ENCODE data around the gene DNER. TPM values are rescaled to one million over a fixed set of nuclear protein-coding genes. Genes with fewer than 3 reads are reported as not detected.
"Not testable (repeated sequence)": the region's sequence is repeated elsewhere in the genome, so short reads cannot be mapped to it uniquely, and the experiment has no call there.

DNER gene
- total RNA-seq, 4 donors from 2014 or later, result 8.9 to 29.4 (median 19.5) TPM

DNA sequence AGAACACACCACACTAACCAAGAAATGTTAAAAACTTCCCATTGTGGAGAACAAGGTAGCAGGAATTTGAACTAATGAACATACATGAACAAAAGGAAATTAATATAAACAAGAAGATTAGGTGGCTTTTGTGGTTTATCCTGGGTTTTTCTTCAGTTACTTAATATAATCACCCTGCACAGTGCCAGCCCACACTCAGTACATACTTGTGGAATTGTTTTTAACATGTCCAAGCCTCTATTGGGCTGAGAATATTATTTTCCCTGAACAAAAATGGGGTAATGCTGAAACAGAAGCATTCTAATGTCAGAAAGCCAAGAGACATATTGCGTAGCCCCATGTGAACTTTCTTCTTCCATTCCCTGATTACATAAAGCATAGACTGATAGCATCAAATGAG is 202.8 kb downstream of the DNER start:
- Histone ChIP-seq H3K27me3 (no peaks in the 10 kb centered on the region), H3K36me3 (no peaks in the 10 kb centered on the region), H3K4me1 (no peaks in the 10 kb centered on the region), H3K4me3 (no peak overlapping the region), H3K9me3 (no peaks in the 10 kb centered on the region), H3K27ac (no peak overlapping the region)
- no peak for TF ChIP-seq EP300 (IDR thresholded peaks at IDR 0.05)
- DNase-seq (ENCODE audit: low spot score in 2 of 2), result no peak
- 88% methylated on average over 1 of the region's 1 CpG for WGBS

DNA sequence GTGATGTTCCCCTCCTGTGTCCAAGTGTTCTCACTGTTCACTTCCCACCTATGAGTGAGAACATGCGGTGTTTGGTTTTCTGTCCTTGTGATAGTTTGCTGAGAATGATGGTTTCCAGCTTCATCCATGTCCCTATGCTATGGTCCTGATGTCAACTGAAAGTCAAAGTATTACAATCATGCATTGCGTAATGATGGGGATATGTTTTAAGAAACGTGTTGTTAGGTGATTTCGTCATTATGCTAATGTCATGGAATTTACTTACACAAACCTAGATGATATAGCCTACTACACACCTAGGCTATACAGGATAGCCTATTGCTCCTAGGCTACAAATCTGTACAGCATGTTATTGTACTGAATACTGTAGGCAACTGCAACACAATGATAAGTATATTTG is 207.7 kb downstream of the DNER start:
- not testable (repeated sequence) for H3K27ac ChIP-seq; DNase-seq (ENCODE audit: low spot score in 2 of 2); H3K4me3 ChIP-seq; H3K4me1 ChIP-seq; H3K36me3 ChIP-seq; H3K9me3 ChIP-seq; H3K27me3 ChIP-seq
- 82% methylated on average over 4 of the region's 4 CpGs for WGBS

DNA sequence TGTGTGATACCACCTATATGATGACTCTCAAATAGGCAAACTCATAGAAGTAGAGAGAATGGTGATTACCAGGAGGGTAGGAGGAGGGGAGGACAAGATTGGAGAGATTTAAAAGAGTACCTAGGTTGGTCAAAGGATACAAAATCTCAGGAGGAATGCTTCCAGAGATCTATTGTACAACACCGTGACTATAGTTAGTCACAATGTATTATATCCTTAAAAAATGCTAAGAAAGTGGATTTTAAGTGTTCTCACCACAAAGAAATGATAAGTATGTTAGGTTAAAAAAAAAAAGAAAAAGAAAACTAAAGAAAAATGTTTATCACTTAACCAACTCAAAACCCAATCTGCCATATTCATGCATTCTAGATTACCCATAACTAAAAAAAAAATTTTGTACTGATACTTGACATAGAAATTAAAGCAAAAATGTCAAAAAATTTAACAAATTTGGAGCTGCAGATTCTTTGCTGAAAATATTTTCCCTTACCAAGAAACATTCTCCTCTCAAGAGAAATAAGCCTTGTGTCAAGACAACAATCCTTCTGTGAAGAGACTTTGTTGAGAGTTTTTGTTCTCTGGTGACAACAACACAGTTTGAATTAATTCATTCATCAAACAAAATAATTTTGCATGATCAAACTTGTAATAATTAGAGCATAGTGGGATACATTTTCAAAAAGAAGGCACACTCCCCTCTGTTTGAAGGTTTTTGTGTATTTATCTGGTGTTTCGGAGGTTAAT is 213.1 kb downstream of the DNER start:
- no peak for TF ChIP-seq POLR2A (IDR thresholded peaks at IDR 0.05)
- TF ChIP-seq, protein P1, sequence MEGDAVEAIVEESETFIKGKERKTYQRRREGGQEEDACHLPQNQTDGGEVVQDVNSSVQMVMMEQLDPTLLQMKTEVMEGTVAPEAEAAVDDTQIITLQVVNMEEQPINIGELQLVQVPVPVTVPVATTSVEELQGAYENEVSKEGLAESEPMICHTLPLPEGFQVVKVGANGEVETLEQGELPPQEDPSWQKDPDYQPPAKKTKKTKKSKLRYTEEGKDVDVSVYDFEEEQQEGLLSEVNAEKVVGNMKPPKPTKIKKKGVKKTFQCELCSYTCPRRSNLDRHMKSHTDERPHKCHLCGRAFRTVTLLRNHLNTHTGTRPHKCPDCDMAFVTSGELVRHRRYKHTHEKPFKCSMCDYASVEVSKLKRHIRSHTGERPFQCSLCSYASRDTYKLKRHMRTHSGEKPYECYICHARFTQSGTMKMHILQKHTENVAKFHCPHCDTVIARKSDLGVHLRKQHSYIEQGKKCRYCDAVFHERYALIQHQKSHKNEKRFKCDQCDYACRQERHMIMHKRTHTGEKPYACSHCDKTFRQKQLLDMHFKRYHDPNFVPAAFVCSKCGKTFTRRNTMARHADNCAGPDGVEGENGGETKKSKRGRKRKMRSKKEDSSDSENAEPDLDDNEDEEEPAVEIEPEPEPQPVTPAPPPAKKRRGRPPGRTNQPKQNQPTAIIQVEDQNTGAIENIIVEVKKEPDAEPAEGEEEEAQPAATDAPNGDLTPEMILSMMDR (IDR thresholded peaks at IDR 0.05), result no peak
- TF ChIP-seq EP300 (IDR thresholded peaks at IDR 0.05), result no peak
- no peak for TF ChIP-seq POLR2AphosphoS5 (IDR thresholded peaks at IDR 0.05)
- Histone ChIP-seq H3K4me3 (no peak overlapping the region), H3K27ac (no peak overlapping the region), H3K4me1 (no peaks in the 10 kb centered on the region), H3K27me3 (no peaks in the 10 kb centered on the region), H3K36me3 (no peaks in the 10 kb centered on the region), H3K9me3 (no peaks in the 10 kb centered on the region)
- WGBS, result 97% methylated on average over 2 of the region's 2 CpGs
- no peak for DNase-seq (ENCODE audit: low spot score in 2 of 2)

- WGBS, result 97% methylated on average over 2 of the region's 2 CpGs
- Histone ChIP-seq H3K36me3 (no peaks in the 10 kb centered on the region), H3K9me3 (peaks cover 3% of the 10 kb centered on the region), H3K4me3 (no peak overlapping the region), H3K27me3 (no peaks in the 10 kb centered on the region), H3K27ac (no peak overlapping the region), H3K4me1 (no peaks in the 10 kb centered on the region)
- TF ChIP-seq POLR2A (IDR thresholded peaks at IDR 0.05), result no peak
- no peak for TF ChIP-seq POLR2AphosphoS5 (IDR thresholded peaks at IDR 0.05)
- no peak for TF ChIP-seq EP300 (IDR thresholded peaks at IDR 0.05)
- TF ChIP-seq, protein P1 (IDR thresholded peaks at IDR 0.05), result no peak
- no peak for DNase-seq (ENCODE audit: low spot score in 2 of 2)
These were observed 222.3 kb downstream of the DNER start for GRCh38 chr2:229492034-229492433.

DNA sequence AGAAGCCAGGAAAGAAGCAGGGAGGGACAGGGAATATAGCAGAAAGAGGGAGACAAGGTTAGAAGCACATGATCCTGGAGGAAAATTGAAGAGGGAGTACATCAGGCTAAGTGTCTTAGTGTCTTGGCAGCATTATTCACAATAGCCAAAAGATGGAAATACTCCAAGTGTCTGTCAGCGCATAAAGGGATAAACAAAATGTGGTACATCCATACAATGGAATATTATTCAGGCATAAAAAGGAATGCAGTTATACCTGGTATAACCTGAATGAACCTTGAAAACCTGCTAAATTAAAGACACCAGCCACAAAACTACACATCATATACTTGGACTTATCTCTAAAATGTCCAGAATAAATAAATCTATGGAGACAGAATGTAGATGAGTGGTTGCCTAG is 224.2 kb downstream of the DNER start:
- DNase-seq (ENCODE audit: low spot score in 2 of 2), result no peak
- Histone ChIP-seq H3K9me3 (peaks cover 3% of the 10 kb centered on the region), H3K4me1 (no peaks in the 10 kb centered on the region), H3K4me3 (no peak overlapping the region), H3K27me3 (no peaks in the 10 kb centered on the region), H3K27ac (no peak overlapping the region), H3K36me3 (no peaks in the 10 kb centered on the region)
- 100% methylated on average over 1 of the region's 1 CpG for WGBS
- TF ChIP-seq POLR2A (IDR thresholded peaks at IDR 0.05) (no peak), POLR2AphosphoS5 (IDR thresholded peaks at IDR 0.05) (no peak), EP300 (IDR thresholded peaks at IDR 0.05) (no peak)
- TF ChIP-seq, protein P1 (IDR thresholded peaks at IDR 0.05), result no peak

GRCh38 chr2:229489016-229489415 is 225.3 kb downstream of the DNER start:
- 92% methylated on average over 10 of the region's 10 CpGs for WGBS
- H3K4me3 ChIP-seq, result no peak overlapping the region
- peaks cover 3% of the 10 kb centered on the region for H3K9me3 ChIP-seq
- no peaks in the 10 kb centered on the region for H3K27me3 ChIP-seq
- no peaks in the 10 kb centered on the region for H3K36me3 ChIP-seq
- DNase-seq (ENCODE audit: low spot score in 2 of 2), result no peak
- H3K4me1 ChIP-seq, result no peaks in the 10 kb centered on the region
- no peak for TF ChIP-seq POLR2A (IDR thresholded peaks at IDR 0.05)
- TF ChIP-seq, protein P1 (IDR thresholded peaks at IDR 0.05), result no peak
- TF ChIP-seq POLR2AphosphoS5 (IDR thresholded peaks at IDR 0.05), result no peak
- TF ChIP-seq EP300 (IDR thresholded peaks at IDR 0.05), result no peak
- H3K27ac ChIP-seq, result no peak overlapping the region
